Heart left ventricle (tissue), 13 donors: ENCODE measurements around the gene SSR1.

ENCODE experiments used
- CTCF ChIP-seq, 12 donors: fragments of 200-600 bp; sonication (generic) in 4 of 12; IDR thresholded peaks; one replicate each; pipeline versions ENCODE4 v1.5.0 to v1.8.0; 2018 to 2022; ENCODE audit warnings: antibody characterized with exemption in 12 of 12, mild to moderate bottlenecking in 5 of 12
- POLR2A ChIP-seq, 2 donors: fragments of 450-650 bp; IDR thresholded peaks; one replicate each; pipeline ENCODE4 v1.6.1; 2017; ENCODE audit warnings: antibody characterized with exemption in 2 of 2, mild to moderate bottlenecking in 2 of 2, moderate library complexity in 2 of 2
- donor health status: ischemic (EF 13 %, LVEDD 7.1; RV severe dilation, severe dysfunction).
- donor health status: DM: no; HTN: yes; CAD: no.
- donor health status: DM: no; HTN: no; CAD: no.
- donor health status: ischemic (EF 25% LVEDD 6.9; RV normal size, moderate dysfunction).
- donor health status: ischemic (EF 25% LVEDD 5.7; RV mildly dilated, moderate dysfunction).
- donor health status: ischemic (EF 35%, LVEDD 5.7; RV mildly dilated, moderate dysfunction).
- donor health status: nonischemic (EF 11% LVEDD 7.7; RV severe dilation, severe dysfunction).
- donor health status: DM: yes; HTN: yes; CAD: no.
- donor health status: PGD.
- donor health status: ischemic (EF 29% LVEDD 5.4; RV normal size, mild dysfunction).
- donor health status: nonischemic (EF 23%, LVEDD 6.1; RV moderate dilation, normal function).

GRCh38 chr6:7324520-7324919, 11.5 kb upstream of the SSR1 start:
- TF ChIP-seq CTCF (IDR thresholded peaks at IDR 0.05) (no peak), POLR2A (IDR thresholded peaks at IDR 0.05) (no peak)
